GM21576 (cell line): Measurements from ENCODE around the gene EHD4.

ENCODE experiments used
- ATAC-seq: cut with Tn5 transposase; IDR thresholded peaks from one replicate; pipeline ENCODE4 v1.9.1; 2021; ENCODE audit warnings: mild to moderate bottlenecking, moderate library complexity; ENCODE audit not compliant: unreplicated experiment

EHD4 gene

DNA sequence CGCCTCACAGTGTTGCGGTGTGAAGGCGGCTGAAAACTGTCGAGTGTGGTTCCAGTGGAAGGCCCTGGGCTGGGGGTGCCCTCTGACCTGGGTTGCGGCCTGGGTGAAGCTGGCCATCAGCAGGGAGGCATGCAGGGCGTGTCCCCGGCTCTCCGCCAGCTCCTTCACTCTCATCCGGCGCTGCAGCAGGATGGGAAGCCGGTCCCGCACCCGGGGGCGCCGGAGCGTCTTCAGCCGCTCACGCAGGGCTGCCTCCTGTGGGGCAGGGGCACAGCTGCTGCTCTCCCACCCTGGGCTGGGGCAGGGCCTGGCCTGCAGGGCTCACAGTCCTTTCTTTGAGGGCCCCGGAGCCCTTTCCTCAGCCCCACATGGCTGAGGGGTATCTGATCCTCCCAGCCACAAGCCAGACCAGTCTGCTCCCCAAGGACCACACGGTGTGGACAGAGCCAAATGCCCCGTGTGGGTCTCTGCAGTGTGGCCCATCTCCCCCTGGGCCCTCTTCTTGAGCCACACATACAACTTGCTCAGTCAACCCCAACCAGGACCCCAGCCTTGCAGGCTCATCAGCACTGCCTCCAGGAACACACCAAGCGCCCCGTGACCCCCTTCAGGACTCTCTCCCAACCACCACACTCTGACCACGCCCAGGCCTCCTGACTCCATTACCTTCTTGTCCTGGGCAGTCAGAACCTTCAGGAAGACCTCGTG, 105.3 kb downstream of the EHD4 start:
- no peak for ATAC-seq

DNA sequence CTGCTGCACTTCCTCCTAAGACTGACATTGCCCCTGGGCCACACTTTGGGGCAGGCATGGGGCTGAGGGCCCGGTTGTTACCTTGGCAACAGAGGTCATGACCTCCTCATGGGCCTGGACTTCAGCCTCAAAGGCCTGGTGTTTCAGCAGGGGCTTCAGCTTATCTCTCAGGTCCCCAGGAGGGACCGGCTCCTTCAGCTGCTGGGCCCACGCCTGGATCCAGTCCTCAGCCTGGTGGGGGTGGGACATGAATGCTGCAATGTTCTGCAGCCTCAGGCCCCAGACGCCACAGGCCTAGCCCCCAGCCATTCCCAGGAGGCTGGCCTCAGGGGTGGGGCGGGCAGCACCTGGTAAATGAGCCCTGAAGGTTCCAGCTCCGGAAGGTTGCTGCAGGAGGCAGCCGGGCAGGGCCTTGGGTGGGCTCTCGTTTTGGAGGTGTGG, 106.1 kb downstream of the EHD4 start:
- ATAC-seq: no peak

DNA sequence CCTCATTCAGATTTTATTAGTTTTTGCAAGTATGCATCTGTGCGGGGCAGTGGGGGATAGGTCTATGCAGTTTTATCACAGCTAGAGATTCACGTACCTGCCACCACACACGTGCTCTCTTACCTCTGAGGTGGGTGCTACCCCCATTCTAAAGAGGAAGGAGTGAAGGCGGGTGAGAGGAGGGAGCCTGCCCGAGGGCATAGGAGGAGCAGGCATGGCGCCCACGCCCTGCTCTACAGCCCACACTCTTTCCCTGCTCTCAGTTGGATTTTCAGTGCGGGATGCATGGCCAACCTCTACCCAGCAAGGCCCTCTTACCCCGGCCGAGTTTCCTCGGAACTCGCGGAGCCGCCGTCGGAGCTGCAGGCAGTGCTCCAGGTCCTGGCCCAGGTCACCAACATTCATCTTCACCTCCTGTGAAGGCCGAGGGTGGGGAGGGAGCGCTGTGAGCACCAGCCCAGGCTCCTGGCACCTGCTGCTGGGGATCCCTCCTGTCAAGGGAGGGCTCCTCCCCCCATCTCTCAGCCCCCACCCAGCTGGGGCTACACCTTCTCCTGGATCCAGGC, 106.8 kb downstream of the EHD4 start:
- ATAC-seq: no peak

DNA sequence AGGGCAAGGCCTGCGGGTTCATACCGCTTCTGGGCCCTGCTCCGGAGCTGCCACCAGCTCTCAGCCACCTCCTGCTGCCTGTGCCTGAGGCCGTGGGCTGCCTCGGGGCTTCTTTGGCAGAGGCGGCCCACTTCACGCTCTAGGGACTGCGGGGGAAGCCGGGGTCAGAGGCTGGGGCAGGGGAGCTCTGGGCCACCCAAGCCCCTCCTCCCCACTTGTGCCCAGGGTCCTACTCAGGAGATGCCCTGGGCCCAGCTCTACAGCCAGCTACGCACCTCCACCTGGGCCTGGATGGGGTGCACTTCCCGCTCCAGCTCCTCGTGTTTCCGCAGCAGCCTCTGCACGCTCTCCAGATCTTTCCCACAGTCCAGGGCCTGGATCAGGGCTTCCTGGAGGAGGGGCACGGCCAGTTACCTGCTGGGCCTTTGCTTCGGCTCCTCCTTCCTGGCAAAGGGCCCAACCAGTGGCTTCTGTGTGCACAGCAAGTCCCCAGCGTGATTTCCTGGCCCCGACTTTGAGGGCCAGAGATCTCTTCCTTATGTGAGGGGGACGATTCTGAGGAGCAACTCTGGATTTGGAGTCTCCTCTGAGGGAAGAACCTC, 109.7 kb downstream of the EHD4 start:
- no peak for ATAC-seq

DNA sequence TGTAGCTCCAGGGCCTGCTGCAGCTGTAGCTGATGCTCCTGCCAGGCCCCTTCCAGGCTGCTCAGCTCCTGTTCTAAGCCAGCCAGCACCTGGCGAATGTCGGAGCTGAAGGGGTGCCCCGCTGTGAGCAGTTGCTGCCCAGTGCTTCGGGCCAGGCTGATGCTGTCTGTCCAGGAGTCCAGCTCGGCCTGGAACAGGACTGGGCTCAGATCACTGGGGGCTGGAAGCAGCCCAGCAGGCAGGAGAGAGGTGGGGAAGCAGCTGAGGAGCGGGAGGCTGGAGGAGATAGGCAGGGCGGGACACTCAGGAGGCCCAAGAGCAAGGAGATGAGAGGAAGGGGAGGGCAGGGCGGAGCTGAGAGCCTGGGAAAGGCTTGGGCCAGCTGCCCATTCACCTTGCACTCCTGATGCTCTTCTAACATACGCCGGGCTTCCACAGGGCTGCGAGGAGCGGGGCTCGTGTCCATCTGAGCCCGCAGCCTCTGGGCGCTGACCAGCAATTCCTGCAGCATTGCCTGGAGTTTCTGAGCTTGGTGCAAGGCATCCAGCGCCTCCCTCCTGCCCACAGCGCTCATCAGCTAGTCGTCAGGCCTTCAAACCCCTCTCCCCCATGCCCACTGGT, 110.5 kb downstream of the EHD4 start:
- ATAC-seq: no peak

DNA sequence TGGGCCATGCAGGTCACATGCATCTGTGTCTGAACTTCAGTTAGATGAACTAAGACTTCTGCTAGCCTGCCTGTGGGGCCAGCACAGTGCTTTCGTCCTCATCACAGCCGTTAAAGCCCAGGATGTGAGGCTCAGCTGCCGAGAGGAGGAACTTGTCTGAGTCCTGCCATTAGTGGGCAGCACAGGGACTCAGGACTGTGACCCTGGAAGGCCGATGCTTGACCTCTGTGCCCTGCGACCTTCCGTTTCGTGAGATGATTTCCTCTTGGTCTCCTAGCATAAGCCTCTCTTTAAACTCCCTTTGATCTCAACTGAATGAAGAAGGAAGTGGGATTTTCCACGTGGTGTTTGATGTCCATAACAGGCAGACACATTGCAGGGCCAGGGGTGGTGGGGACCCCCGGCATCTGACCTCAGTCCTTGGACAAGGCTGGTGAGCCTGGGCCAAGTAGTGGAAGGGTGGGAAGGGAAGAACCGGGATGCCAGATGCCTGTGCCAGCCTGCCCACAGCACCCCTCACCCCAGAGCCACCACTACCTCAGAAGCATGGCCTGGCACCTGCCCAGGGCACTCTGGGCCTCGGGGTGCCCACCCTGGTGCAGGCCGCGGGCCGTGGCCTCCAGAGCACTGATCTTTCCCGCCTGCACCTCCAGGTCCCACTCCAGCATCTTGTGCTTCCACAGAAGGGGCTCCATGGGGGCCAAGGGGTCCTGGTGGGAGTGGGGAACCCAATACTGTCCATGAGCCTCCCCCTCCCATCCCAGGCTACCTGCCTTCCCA, 112.1 kb downstream of the EHD4 start:
- no peak for ATAC-seq

DNA sequence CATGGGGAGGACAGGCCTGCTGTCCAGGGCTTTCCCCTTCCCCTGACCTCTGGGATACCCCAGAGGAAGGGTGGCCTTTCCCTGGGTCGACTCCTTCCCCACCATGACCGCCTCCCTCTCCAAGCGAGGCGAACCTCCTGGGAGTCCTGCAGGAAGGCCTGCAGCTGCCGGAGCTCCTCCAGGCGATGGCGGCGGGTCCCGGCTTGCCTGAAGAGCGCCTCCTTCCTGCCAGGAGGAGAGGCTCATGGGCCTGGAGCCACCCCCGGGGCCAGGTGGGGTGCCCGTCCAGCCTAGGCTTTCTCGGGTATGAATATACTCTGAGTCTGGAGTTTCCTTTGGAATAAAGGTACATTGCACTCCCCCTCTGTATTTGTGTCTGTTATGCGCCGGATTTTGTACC, 113.6 kb downstream of the EHD4 start:
- no peak for ATAC-seq

DNA sequence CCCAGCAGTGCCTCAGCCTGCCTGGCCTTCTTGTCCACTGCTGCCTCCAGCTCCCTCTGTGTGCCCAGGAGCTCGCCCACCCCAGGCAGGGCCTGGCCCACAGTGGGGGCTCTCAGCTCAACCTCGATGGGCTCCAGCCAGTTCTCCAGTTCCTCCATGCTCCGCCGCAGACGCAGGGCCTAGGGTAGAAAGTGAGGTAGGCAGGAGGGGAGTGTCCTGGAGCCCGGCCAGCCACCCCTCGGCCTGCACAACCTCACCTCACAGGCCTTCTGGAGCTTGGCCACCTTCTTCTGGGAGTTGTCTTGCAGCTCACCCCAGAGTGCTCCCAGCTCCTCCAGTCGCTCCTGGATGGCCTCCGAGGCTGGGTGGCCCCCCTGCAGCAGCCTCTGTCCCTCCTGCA, 115.0 kb downstream of the EHD4 start:
- no peak for ATAC-seq

DNA sequence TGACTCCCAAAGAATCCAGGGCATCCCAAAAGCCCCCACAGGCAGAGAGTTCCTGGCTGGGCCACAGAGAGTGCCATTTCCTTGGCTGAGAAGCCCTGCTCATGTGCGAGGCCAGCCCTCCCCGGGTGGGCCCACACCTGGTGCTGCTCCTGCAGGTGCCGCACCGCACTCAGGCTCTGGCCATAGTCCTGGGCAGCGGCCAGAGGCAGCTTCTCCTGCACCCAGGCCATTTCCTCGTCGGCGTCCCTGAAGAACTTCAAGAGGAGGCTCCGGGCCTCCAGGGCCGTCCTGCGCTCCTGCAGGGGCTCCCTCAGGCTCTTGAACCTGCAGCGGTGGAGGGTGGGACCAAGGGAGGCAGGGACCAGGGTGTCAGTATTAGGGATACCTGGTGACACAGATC, 115.6 kb downstream of the EHD4 start:
- no peak for ATAC-seq

DNA sequence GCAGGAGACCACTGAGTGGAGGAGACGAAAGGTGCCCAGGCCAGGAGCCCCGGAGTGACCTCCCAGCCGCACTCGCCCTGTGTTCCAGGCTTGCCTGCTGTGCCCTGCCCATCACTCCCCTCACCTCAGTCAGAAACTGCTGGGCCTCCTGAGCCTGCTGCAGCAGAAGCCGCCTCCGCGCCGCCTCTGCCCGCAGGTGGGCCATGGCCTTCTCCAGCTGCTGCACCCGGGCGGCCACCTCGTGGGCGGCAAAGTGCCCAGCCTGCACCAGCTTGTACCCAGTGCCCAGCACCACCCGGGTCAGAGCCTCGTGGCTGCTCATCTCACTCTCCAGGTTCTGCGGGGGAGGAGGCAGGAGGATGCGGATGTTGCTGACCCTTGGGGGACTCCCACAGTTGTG, 116.1 kb downstream of the EHD4 start:
- no peak for ATAC-seq

DNA sequence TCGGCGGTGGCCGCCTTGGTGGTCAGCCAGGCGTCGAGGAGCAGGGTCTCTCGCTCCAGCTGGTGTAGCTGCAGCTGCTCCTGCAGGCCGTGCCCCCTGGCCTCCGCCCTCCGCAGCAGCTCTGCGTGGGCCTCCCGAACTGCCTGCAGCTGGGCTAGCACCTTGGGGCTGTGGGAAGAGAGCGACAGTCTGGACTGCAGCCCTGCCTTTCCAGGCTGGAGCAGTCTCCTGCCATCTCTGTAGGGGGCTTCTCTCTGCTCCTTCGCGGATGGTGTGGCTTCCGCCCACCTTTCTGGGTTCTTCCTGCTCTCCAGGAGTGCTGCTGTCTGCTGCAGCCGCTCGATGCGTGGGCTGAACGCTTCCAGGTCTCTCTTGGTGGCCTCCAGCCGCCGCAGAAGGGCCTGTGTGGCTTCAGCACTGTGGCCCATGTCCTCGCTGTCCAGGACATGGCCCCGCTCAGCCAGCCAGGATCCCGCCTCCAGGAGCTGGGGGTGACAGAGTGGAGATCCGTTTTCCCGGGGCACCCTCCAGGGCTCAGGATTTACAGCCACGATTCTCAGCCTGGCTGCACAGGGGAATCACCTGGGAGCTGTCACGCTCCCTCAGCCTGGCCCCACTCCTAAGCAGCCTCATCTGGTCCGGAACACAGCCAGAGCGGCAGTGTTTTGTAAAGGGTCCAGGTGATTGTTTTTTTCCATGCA, 116.9 kb downstream of the EHD4 start:
- ATAC-seq: no peak

DNA sequence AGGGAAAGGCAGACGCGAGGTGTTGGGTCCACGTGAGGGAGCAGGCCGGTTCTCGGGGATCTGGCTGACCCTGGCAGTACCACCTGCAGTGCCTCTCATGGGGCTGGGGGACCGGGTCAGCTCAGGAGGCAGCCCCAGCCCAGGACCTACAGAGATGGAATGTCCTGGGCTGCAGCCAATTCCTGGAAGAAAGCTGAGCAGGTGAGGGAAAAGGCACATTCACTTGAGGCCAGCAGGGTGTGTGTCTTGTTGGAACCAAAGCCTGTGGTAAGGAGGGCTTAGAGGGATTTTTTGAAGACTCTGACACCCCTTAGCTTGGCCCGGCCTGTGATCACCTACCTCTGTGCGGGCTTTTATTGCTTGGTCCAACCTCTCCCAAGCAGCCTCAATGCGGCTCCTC, 117.9 kb downstream of the EHD4 start:
- no peak for ATAC-seq

DNA sequence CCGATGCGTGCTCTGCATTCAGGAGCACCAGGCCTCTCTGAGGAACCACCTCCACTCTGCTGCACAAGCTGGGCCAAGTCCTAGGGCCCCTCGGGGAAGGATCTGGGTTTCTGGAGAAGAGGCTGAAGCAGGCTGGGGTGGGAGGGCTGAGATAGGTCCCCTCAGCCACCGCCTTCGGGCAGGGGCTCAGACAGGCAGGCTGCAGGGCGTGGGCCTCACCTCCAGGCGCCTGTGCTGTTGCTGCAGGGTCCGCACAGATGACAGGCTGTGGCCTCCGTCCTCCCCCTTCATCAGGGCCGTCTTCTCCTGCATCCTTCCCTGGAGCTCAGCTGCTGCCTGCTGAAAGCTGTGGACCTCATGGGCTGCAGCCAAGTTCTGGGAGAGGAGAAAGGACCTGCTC, 118.5 kb downstream of the EHD4 start:
- ATAC-seq: no peak

DNA sequence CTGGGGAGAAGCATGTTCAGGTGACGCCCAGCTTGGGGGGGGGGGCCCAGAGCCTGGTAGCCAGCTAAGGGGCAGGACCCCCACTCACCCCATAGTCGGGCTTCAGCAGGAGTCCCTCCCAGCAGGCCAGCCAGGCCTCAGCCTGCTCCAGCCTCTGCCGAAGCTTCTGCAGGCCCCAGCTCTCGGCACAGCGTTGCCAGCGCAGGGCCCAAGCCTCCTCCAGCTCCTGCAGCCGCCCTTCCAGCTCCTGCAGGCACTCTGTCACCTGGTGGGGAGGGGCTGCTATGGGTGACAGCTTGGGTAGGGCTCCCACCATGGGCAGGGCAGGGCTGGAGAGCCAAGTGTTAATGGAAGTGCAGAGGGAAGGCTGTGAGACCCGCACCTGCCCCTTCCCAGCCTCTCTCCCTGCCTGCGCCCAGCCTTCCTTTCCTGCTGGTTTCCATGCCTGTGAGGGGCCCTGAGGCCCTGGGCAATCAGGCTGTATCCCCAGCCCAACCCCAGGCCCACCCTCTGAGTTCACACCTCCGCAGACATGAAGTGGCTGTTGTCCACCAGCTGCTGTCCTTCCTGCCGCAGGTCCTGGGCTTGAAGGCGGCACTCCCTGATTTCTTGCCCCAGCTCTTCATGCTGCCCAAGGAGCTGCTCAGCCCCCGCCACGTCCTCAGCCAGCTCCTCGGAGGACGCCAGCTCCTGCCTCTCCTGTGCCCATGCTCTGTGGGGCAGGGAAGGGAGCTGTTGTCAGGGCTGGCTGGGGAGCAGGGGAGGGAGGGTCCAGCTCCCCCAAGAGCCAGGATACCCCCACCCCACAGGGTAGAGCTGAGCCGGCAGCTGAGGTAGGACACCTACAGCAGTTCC, 119.4 kb downstream of the EHD4 start:
- no peak for ATAC-seq

DNA sequence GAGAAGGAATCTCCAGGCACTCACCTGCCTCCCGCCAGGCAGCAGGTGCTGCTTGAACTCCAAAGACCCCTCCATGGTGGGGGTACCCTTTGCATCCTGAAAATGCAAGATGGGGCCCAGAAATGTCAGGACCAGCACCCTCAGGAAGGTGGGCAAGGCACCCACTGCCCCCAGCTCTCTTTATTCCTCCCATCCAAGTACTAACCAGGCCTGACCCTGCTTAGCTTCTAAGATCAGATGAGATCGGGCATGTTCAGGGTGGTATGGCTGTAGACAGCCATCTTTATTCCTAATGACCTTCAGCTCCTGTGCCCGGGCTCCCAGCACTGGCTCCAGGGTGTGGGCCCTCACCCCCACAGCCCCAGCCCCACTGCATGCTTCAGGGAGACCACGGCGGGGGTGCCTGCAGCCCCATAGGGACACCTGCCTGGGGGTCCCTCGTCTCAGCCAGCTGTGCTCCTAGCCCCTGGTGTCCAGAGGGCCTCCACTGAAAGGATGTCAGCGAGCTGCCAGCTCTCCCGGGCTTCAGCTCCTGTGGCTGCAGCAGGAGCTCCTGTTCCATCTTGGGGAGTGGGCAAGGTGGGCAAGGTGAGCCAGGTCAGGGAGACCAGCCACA, 120.5 kb downstream of the EHD4 start:
- ATAC-seq: no peak

DNA sequence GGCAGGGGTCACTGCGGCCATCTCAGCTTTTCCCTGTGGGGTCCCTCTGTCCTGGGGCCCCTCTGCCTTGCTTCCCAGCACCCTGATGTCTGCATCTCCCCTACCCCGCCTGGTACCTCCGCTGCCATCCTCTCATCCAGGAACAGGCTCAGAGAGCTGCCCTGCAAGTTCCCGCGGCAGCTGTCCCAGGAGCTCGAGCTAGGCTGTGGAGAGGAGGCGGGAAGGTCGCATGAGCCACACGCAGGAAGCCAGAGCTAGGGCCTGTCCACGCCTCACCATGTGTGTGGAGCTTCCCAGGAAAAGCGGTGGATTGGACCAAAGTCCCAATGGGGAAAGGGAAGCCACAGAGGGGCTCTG, 121.2 kb downstream of the EHD4 start:
- no peak for ATAC-seq

DNA sequence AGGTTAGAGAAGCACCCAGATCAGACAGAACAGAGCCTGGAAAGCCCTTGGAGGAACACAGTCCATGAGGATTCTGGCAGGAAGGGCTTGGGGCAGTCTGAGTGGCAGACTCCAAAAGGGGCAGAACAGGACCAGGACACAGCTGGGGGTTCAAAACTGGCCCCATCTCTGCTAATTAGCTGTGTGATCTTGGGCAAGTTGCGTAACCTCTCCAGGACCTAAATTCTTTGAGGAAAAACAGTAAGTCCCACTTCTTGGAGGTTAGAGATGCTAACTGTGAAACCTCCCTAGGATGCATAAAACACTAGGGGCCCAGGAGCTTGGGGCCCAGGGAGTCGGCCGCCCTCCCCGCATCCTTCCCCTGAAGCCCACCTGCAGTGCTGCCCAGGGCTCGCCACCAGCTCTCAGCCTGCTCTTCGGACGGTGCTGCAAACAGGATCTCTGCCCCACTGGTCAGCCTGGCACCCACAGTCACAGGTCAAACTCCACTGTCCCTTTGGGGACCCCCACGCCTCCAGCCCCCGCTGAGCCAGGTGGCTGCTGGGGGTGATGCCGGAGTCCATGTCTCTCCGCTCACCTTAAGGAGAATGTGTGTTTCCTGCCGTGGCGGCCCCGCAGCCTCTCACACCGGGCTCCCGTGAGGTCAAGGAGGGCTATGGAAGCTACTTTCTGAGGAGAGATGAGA, 121.7 kb downstream of the EHD4 start:
- no peak for ATAC-seq

DNA sequence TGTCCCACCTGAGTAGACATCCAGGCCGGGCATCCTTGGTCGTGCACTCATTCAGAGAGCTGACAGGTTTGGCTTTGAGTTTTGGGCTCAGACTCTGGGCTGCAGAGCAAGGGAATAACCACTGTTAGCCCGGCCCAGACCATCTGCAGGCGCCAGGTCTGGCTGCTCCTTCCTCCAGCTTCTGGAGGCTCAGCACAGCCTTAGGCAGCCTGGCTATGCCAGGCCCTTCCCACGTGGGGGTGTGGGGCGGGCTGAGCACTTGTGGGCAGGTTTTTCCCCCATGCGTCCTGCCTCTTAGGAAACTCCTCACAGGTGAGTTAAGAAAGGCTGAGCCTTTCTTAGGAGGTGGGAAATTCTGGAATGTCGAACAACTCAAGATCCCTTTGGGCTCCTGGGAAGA, 122.5 kb downstream of the EHD4 start:
- no peak for ATAC-seq

DNA sequence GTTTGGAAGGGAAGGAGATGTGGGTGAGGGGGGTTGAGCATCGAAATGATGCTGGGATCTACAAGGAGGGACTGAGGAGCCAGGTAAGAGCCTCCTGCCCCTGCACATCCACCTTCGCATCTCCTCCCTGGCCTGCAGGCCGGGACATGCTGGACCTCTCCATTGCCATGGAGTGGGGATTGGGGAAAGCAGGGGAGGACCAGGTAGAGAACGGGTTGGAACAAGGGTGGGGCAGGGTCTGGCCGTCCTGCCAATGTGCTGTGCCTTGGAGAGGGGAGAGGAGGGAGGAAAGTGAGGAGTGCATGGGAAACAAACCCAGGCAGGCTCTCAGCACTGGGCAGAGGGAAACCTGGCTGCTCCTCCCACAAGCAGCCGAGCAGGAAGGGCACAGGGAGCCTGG, 123.2 kb downstream of the EHD4 start:
- no peak for ATAC-seq
